HCT116 (cell line): Measurements from ENCODE around the gene MBNL2. TPM values are rescaled to one million over a fixed set of nuclear protein-coding genes. Genes with fewer than 3 reads are reported as not detected.

Experiments
- ATAC-seq: fragments of 200-7000 bp; cut with Tn5 transposase; 2 replicates; pipeline ENCODE4 v1.9.1; 2020; ENCODE audit warnings: mild to moderate bottlenecking, moderate library complexity
- BruUV-seq: library from RNA; stranded (reverse); fragments of 400-500 nt; replicated peaks from 2 replicates; lab custom pipeline; 2021; lab: Mats Ljungman, UMichigan
- CTCF ChIA-PET: fragments of 300-600 bp; sonication (Branson Sonifier 250); formaldehyde crosslinking; loops from one replicate; lab custom pipeline; 2021; ENCODE audit warnings: antibody characterized with exemption; lab: Charles Lee
- POLR2A ChIA-PET: fragments of 300-600, 350-600 bp; sonication (Branson Sonifier 250); formaldehyde crosslinking; loops from one replicate; lab custom pipeline; 2021; ENCODE audit warnings: antibody characterized with exemption; lab: Charles Lee
- RAD21 ChIA-PET, 2 experiments: fragments of 300-600 bp; sonication (Branson Sonifier 250); formaldehyde crosslinking; loops; one replicate each; lab custom pipeline; 2023; ENCODE audit warnings: low total read pairs in 2 of 2; ENCODE audit not compliant: uncharacterized antibody in 2 of 2, unreplicated experiment in 2 of 2, low non-redundant PET in 1 of 2; lab: Charles Lee
- DNase-seq: peaks from one replicate; pipeline ENCODE4 v3.0.0-alpha.2; 2010; ENCODE audit warnings: low read depth, low spot score
- H2AFZ ChIP-seq: fragments of 200-600 bp; shearing (Covaris generic), sonication (generic); 2 replicates; pipeline ENCODE4 v1.6.1; 2017; ENCODE audit warnings: low read depth, mixed run types, mixed read lengths, antibody characterized with exemption, low read length; ENCODE audit not compliant: poor library complexity, severe bottlenecking
- H3K27ac ChIP-seq: 2 replicates; pipeline ENCODE4 v1.5.1; 2012; ENCODE audit warnings: low read depth, low read length
- H3K27me3 ChIP-seq: fragments of 200-600 bp; sonication (generic); 2 replicates; pipeline ENCODE4 v1.6.1; 2016; ENCODE audit warnings: mixed run types, low read length, mixed read lengths; ENCODE audit not compliant: insufficient read depth
- H3K36me3 ChIP-seq, 2 experiments: fragments of 200-500 bp in 1 of 2; fragments of 200-600 bp in 1 of 2; sonication (Bioruptor generic) in 1 of 2; sonication (generic) in 1 of 2; 2 replicates each; pipeline versions ENCODE4 v1.5.1 to v1.6.1; 2014 to 2016; ENCODE audit warnings: low read length in 2 of 2, inconsistent platforms in 1 of 2, mixed read lengths in 1 of 2, mixed run types in 1 of 2; ENCODE audit not compliant: insufficient read depth in 2 of 2, control insufficient read depth in 1 of 2
- H3K4me1 ChIP-seq, 2 experiments: fragments of 200-600 bp in 1 of 2; sonication (generic) in 1 of 2; 2 replicates each; pipeline versions ENCODE4 v1.5.1 to v1.6.1; 2012 to 2017; ENCODE audit warnings: low read length in 2 of 2, inconsistent platforms in 1 of 2, mild to moderate bottlenecking in 1 of 2, mixed read lengths in 1 of 2, mixed run types in 1 of 2, moderate library complexity in 1 of 2; ENCODE audit not compliant: insufficient read depth in 2 of 2, control insufficient read depth in 1 of 2
- H3K4me2 ChIP-seq: fragments of 200-600 bp; sonication (generic); 2 replicates; pipeline ENCODE4 v1.6.1; 2017; ENCODE audit warnings: mixed run types, low read length, mixed read lengths
- H3K4me3 ChIP-seq, 2 experiments: fragments of 200-600 bp in 1 of 2; sonication (generic) in 1 of 2; replicated peaks in 1 of 2; 2 replicates each; pipeline ENCODE4 v1.5.1; 2011 to 2016; ENCODE audit warnings: low read length in 2 of 2, control low read depth in 1 of 2, low read depth in 1 of 2, mild to moderate bottlenecking in 1 of 2, mixed read lengths in 1 of 2, mixed run types in 1 of 2
- H3K79me2 ChIP-seq: fragments of 200-600 bp; sonication (generic); 2 replicates; pipeline ENCODE4 v1.6.1; 2017; ENCODE audit warnings: mild to moderate bottlenecking, mixed run types, low read length, moderate library complexity, mixed read lengths; ENCODE audit not compliant: insufficient read depth
- H3K9ac ChIP-seq: fragments of 200-600 bp; sonication (generic); 2 replicates; pipeline ENCODE4 v1.6.1; 2016; ENCODE audit warnings: low read length, mixed read lengths
- H3K9me2 ChIP-seq: fragments of 200-600 bp; sonication (generic), shearing (Covaris generic); 2 replicates; pipeline ENCODE4 v1.6.1; 2017; ENCODE audit warnings: mixed run types, mild to moderate bottlenecking, moderate library complexity; ENCODE audit not compliant: insufficient read depth
- H3K9me3 ChIP-seq, 2 experiments: fragments of 200-500 bp in 1 of 2; fragments of 200-600 bp in 1 of 2; sonication (Bioruptor generic) in 1 of 2; sonication (generic) in 1 of 2; 2 replicates each; pipeline ENCODE4 v1.6.1; 2014 to 2017; ENCODE audit warnings: low read length in 2 of 2, mixed read lengths in 2 of 2, inconsistent platforms in 1 of 2, low read depth in 1 of 2, mild to moderate bottlenecking in 1 of 2, mixed run types in 1 of 2, moderate library complexity in 1 of 2; ENCODE audit not compliant: control insufficient read depth in 1 of 2, insufficient read depth in 1 of 2
- H4K20me1 ChIP-seq: fragments of 200-600 bp; sonication (generic), shearing (Covaris generic); 2 replicates; pipeline ENCODE4 v1.6.1; 2017; ENCODE audit warnings: mixed run types, mild to moderate bottlenecking, moderate library complexity; ENCODE audit not compliant: insufficient read depth
- CBX3 ChIP-seq: IDR thresholded peaks from 2 replicates; pipeline ENCODE4 v1.6.1; 2012; ENCODE audit warnings: low read depth
- CEBPB ChIP-seq: IDR thresholded peaks from 2 replicates; pipeline ENCODE4 v1.6.1; 2012; ENCODE audit warnings: low read depth
- CTCF ChIP-seq, 3 experiments: fragments of 200-600 bp in 1 of 3; sonication (generic) in 1 of 3; IDR thresholded peaks in 2 of 3; conservative IDR thresholded peaks in 1 of 3; 2 replicates each; pipeline ENCODE4 v1.5.1; 2012 to 2017; ENCODE audit warnings: low read depth in 2 of 3, low read length in 2 of 3, antibody characterized with exemption in 1 of 3, borderline replicate concordance in 1 of 3, control low read depth in 1 of 3, mild to moderate bottlenecking in 1 of 3, mixed read lengths in 1 of 3, mixed run types in 1 of 3, moderate library complexity in 1 of 3; ENCODE audit not compliant: insufficient read depth in 1 of 3
- FOSL1 ChIP-seq: IDR thresholded peaks from 2 replicates; pipeline ENCODE4 v1.6.1; 2012; ENCODE audit warnings: low read depth
- SIN3A ChIP-seq: IDR thresholded peaks from 2 replicates; pipeline ENCODE4 v1.6.1; 2012; ENCODE audit warnings: low read depth
- SP1 ChIP-seq: IDR thresholded peaks from 2 replicates; pipeline ENCODE4 v1.6.1; 2012; ENCODE audit warnings: low read depth
- ZBTB33 ChIP-seq: IDR thresholded peaks from 2 replicates; pipeline ENCODE4 v1.6.1; 2011; ENCODE audit warnings: mild to moderate bottlenecking, low read length, moderate library complexity; ENCODE audit not compliant: insufficient replicate concordance; ENCODE audit errors: extremely low read depth
- intact Hi-C: fragments of 100-400 bp; cut with micrococcal nuclease; formaldehyde crosslinking; loops from 2 replicates; pipeline ENCODE4 v1.10.0; 2022
- total RNA-seq: library from RNA; stranded (reverse); gene quantifications from one replicate; pipeline ENCODE4 v1.2.1, GENCODE V29; 2021; ENCODE audit not compliant: unreplicated experiment

Gene MBNL2
- total RNA-seq, 1 experiment from 2014 or later: 73.9 TPM

DNA sequence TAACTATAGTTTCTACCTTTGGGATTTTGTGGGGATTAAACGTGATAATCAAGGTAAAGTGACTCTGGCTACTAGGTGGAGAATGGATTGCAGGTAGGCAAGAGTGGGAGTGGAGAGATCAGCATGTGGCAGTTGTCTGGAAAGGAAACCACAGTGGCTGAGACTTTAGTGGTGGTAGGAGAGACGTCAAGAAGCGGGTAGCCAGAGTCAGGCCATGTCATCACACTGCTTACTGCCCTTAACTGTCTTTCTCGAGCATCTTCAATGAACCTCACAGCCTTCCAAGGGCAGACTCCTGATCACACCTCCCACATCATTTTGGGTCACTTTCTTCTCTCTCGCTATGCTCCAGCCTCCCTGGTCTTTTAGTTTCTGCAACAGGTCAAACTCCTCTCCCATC, 28.6 kb upstream of the MBNL2 start:
- POLR2A ChIA-PET: no interaction called here
- Histone ChIP-seq H2AFZ (no peak overlapping the region), H3K4me3 (no peak overlapping the region), H3K9me3 (no peaks in the 10 kb centered on the region), H3K4me2 (peak overlapping the region; percentile 0; the same call in 1 of the 2 replicates), H3K9me2 (no peaks in the 10 kb centered on the region), H3K27ac (peak overlapping the region; percentile 23; the same call in 1 of the 2 replicates), H3K4me1 (peaks cover 21 to 59% of the 10 kb centered on the region in 2 experiments), H3K9ac (no peak overlapping the region), H4K20me1 (no peaks in the 10 kb centered on the region), H3K36me3 (no peaks in the 10 kb centered on the region), H3K27me3 (no peaks in the 10 kb centered on the region), H3K79me2 (no peaks in the 10 kb centered on the region)
- intact Hi-C loops: no loop called here
- no peak for DNase-seq
- no peak for TF ChIP-seq CEBPB
- CTCF ChIA-PET: no interaction called here
- RAD21 ChIA-PET: no interaction called here
- ATAC-seq: no peak
- BruUV-seq: no TSS peak

DNA sequence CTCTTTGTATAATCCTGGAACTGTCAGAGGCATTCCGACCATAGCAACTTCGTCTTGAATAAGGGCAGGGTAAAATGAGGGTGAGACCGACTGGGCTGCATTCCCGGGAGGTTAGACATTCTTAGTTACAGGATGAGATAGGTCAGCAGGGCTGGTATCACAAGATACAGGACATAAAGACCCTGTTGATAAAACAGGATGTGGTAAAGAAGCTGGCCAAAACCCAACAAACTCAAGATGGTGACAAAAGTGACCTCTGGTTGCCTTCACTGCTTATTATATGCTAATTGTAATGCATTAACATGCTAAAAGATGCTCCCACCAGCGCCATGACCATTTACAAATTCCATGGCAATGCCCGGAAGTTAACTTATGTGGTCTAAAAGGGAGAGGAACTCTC, 27.7 kb upstream of the MBNL2 start:
- intact Hi-C loops: no loop called here
- Histone ChIP-seq H3K4me3 (peak overlapping the region in 1 of 2 experiments; percentile 7; a peak in 1 of 4 replicates), H3K27me3 (no peaks in the 10 kb centered on the region), H3K4me1 (peaks cover 21 to 62% of the 10 kb centered on the region in 2 experiments), H3K79me2 (no peaks in the 10 kb centered on the region), H3K9me3 (no peaks in the 10 kb centered on the region), H3K9ac (no peak overlapping the region), H4K20me1 (no peaks in the 10 kb centered on the region), H3K4me2 (peak overlapping the region; percentile 51), H3K27ac (peak overlapping the region; percentile 42; the same call in 1 of the 2 replicates), H3K36me3 (no peaks in the 10 kb centered on the region; a peak in 1 of 4 replicates), H2AFZ (no peak overlapping the region), H3K9me2 (no peaks in the 10 kb centered on the region)
- POLR2A ChIA-PET: no interaction called here
- RAD21 ChIA-PET: no interaction called here
- DNase-seq (peak; percentile 48), ATAC-seq (peak; percentile 85)
- TF ChIP-seq CBX3 (peak; percentile 32; the same call in 1 of the 2 replicates), FOSL1 (no peak), SP1 (peak; percentile 49), SIN3A (no peak), CTCF (IDR thresholded peaks at IDR 0.05 in 2 of 3, conservative IDR thresholded peaks at IDR 0.05 in 1 of 3; ENCODE audit: borderline replicate concordance in 1 of 3, insufficient read depth in 1 of 3, low read depth in 2 of 3, low read length in 2 of 3) (no peak), ZBTB33 (no peak)
- CTCF ChIA-PET: no interaction called here
- BruUV-seq: no TSS peak
